Stimulated activated naive CD8-positive, alpha-beta T cell treated with anti-CD3 and anti-CD28 coated beads, Interleukin-15, Interleukin-2, amounts not matched to agents 100 ng/mL and 50 ng/mL, for 24 hours (primary cell): ENCODE measurements around the gene ATPAF1.

ENCODE experiments used
- H3K27ac Mint-ChIP-seq: one replicate; pipeline ENCODE4 v1.8.0; 2021; ENCODE audit warnings: mild to moderate bottlenecking, mixed read lengths
- H3K27me3 Mint-ChIP-seq: one replicate; pipeline ENCODE4 v1.8.0; 2021; ENCODE audit warnings: mixed read lengths
- H3K36me3 Mint-ChIP-seq: one replicate; pipeline ENCODE4 v1.8.0; 2021; ENCODE audit warnings: low read depth, mixed read lengths
- H3K4me1 Mint-ChIP-seq: one replicate; pipeline ENCODE4 v1.8.0; 2021; ENCODE audit warnings: low read depth, mixed read lengths
- H3K4me3 Mint-ChIP-seq: one replicate; pipeline ENCODE4 v1.8.0; 2021; ENCODE audit warnings: mild to moderate bottlenecking, mixed read lengths
- H3K9me3 Mint-ChIP-seq: one replicate; pipeline ENCODE4 v1.8.0; 2021; ENCODE audit warnings: mixed read lengths

The ATPAF1 gene

GRCh38 chr1:46618754-46619415 lies 49.3 kb downstream of the ATPAF1 start:
- Mint-ChIP-seq H3K4me3 (no peak overlapping the region), H3K9me3 (no peaks in the 10 kb centered on the region), H3K36me3 (no peaks in the 10 kb centered on the region), H3K4me1 (peaks cover 41% of the 10 kb centered on the region), H3K27ac (peak overlapping the region; percentile 3), H3K27me3 (no peaks in the 10 kb centered on the region)

GRCh38 chr1:46617833-46618232 lies 50.3 kb downstream of the ATPAF1 start:
- no peak overlapping the region for H3K4me3 Mint-ChIP-seq
- H3K36me3 Mint-ChIP-seq, result no peaks in the 10 kb centered on the region
- H3K27me3 Mint-ChIP-seq, result no peaks in the 10 kb centered on the region
- H3K9me3 Mint-ChIP-seq, result no peaks in the 10 kb centered on the region
- peaks cover 50% of the 10 kb centered on the region for H3K4me1 Mint-ChIP-seq
- no peak overlapping the region for H3K27ac Mint-ChIP-seq

GRCh38 chr1:46617108-46617800 lies 50.9 kb downstream of the ATPAF1 start:
- Mint-ChIP-seq H3K4me1 (peaks cover 53% of the 10 kb centered on the region), H3K9me3 (no peaks in the 10 kb centered on the region), H3K27me3 (no peaks in the 10 kb centered on the region), H3K36me3 (no peaks in the 10 kb centered on the region), H3K27ac (peak overlapping the region; percentile 88), H3K4me3 (peak overlapping the region; percentile 87)

- H3K27ac Mint-ChIP-seq, result peak within 1 kb of the TSS; percentile 89
- peaks cover 60% of the 10 kb centered on the region for H3K4me1 Mint-ChIP-seq
- peak within 1 kb of the TSS; percentile 87 for H3K4me3 Mint-ChIP-seq
- no peaks in the 10 kb centered on the region for H3K27me3 Mint-ChIP-seq
- H3K36me3 Mint-ChIP-seq, result no peaks in the 10 kb centered on the region
- H3K9me3 Mint-ChIP-seq, result no peaks in the 10 kb centered on the region
These were observed 51.7 kb downstream of the ATPAF1 start, which contains the start of gene MOB3C for GRCh38 chr1:46616277-46617107. Gene MOB3C, minus strand, starts transcription at chr1:46616811. Its CDS starts 3,490 bp downstream, at chr1:46613321.

- Mint-ChIP-seq H3K27ac (peak overlapping the region; percentile 89), H3K4me1 (peaks cover 59% of the 10 kb centered on the region), H3K27me3 (no peaks in the 10 kb centered on the region), H3K36me3 (no peaks in the 10 kb centered on the region), H3K9me3 (no peaks in the 10 kb centered on the region), H3K4me3 (peak overlapping the region; percentile 87)
These were observed 52.4 kb downstream of the ATPAF1 start for GRCh38 chr1:46615735-46616134.

GRCh38 chr1:46615088-46615487 lies 53.1 kb downstream of the ATPAF1 start:
- peak overlapping the region; percentile 87 for H3K4me3 Mint-ChIP-seq
- no peaks in the 10 kb centered on the region for H3K9me3 Mint-ChIP-seq
- H3K27me3 Mint-ChIP-seq, result no peaks in the 10 kb centered on the region
- H3K27ac Mint-ChIP-seq, result peak overlapping the region; percentile 89
- H3K4me1 Mint-ChIP-seq, result peaks cover 59% of the 10 kb centered on the region
- peaks cover 3% of the 10 kb centered on the region for H3K36me3 Mint-ChIP-seq

GRCh38 chr1:46614604-46614984 lies 53.6 kb downstream of the ATPAF1 start:
- Mint-ChIP-seq H3K4me3 (no peak overlapping the region), H3K27me3 (no peaks in the 10 kb centered on the region), H3K9me3 (no peaks in the 10 kb centered on the region), H3K4me1 (peaks cover 59% of the 10 kb centered on the region), H3K36me3 (peaks cover 8% of the 10 kb centered on the region), H3K27ac (no peak overlapping the region)

- no peaks in the 10 kb centered on the region for H3K9me3 Mint-ChIP-seq
- H3K4me3 Mint-ChIP-seq, result no peak overlapping the region
- peaks cover 57% of the 10 kb centered on the region for H3K4me1 Mint-ChIP-seq
- H3K36me3 Mint-ChIP-seq, result peaks cover 15% of the 10 kb centered on the region
- H3K27ac Mint-ChIP-seq, result no peak overlapping the region
- H3K27me3 Mint-ChIP-seq, result no peaks in the 10 kb centered on the region
These were observed 54.2 kb downstream of the ATPAF1 start for GRCh38 chr1:46613661-46614603.

- H3K4me1 Mint-ChIP-seq, result peaks cover 55% of the 10 kb centered on the region
- no peaks in the 10 kb centered on the region for H3K27me3 Mint-ChIP-seq
- no peak overlapping the region for H3K4me3 Mint-ChIP-seq
- no peak overlapping the region for H3K27ac Mint-ChIP-seq
- H3K9me3 Mint-ChIP-seq, result no peaks in the 10 kb centered on the region
- peaks cover 23% of the 10 kb centered on the region for H3K36me3 Mint-ChIP-seq
These were observed 55.1 kb downstream of the ATPAF1 start for GRCh38 chr1:46612937-46613660.

GRCh38 chr1:46611691-46612221 lies 56.4 kb downstream of the ATPAF1 start:
- Mint-ChIP-seq H3K27me3 (no peaks in the 10 kb centered on the region), H3K9me3 (no peaks in the 10 kb centered on the region), H3K36me3 (peaks cover 23% of the 10 kb centered on the region), H3K27ac (no peak overlapping the region), H3K4me1 (peaks cover 45% of the 10 kb centered on the region), H3K4me3 (no peak overlapping the region)

GRCh38 chr1:46607345-46608130 lies 60.6 kb downstream of the ATPAF1 start:
- no peak overlapping the region for H3K27ac Mint-ChIP-seq
- peaks cover 34% of the 10 kb centered on the region for H3K4me1 Mint-ChIP-seq
- no peak overlapping the region for H3K4me3 Mint-ChIP-seq

GRCh38 chr1:46606255-46606965 lies 61.8 kb downstream of the ATPAF1 start:
- Mint-ChIP-seq H3K27ac (no peak overlapping the region), H3K9me3 (no peaks in the 10 kb centered on the region), H3K36me3 (peaks cover 28% of the 10 kb centered on the region), H3K4me3 (no peak overlapping the region), H3K27me3 (no peaks in the 10 kb centered on the region), H3K4me1 (peaks cover 32% of the 10 kb centered on the region)

More at GRCh38 chr1:46607345-46608130, 60.6 kb downstream of the ATPAF1 start:
- Mint-ChIP-seq H3K36me3 (peaks cover 23% of the 10 kb centered on the region), H3K27me3 (no peaks in the 10 kb centered on the region), H3K9me3 (no peaks in the 10 kb centered on the region)
